Measurements from ENCODE around the gene FXYD7.

FXYD7 gene

DNA sequence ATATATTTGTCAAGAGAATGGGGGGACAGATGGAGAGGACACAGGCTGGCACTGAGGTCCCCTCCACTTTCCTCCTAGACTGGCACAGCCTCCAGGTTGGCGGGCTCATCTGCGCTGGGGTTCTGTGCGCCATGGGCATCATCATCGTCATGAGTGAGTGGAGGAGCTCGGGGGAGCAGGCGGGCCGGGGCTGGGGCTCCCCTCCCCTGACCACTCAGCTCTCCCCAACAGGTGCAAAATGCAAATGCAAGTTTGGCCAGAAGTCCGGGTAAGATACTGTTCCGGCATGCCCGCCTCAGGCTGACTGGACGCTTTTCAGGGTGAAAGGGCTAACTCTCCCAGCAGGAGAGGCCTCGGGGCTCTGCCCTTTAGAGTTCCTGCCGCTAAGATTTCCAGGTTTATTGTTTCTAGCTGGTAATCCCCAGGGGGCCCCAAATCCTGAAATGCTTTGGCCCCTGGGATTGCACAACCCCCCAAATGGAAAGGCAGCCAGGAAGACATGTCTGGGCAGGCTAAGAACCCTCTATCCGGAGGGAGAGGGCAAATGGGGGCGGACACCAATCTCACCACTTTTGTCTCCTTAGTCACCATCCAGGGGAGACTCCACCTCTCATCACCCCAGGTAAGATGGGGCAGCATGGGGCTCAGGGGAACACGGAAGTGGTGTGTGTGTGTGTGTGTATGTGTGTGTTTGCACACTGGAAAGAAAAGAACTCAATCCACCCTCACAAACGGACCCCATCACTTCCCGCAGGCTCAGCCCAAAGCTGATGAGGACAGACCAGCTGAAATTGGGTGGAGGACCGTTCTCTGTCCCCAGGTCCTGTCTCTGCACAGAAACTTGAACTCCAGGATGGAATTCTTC is 20.1 kb upstream of the FXYD7 start:
- no peaks in the 10 kb centered on the region for H3K27me3 ChIP-seq (replicated peaks; ENCODE audit: control insufficient read depth, insufficient read depth, low read length)
- no peak overlapping the region for H3K4me3 ChIP-seq (replicated peaks; ENCODE audit: low read depth, low read length)
- DNase-seq (ENCODE audit: extremely low read depth, insufficient read length) = no peak
- TF ChIP-seq, protein P1, sequence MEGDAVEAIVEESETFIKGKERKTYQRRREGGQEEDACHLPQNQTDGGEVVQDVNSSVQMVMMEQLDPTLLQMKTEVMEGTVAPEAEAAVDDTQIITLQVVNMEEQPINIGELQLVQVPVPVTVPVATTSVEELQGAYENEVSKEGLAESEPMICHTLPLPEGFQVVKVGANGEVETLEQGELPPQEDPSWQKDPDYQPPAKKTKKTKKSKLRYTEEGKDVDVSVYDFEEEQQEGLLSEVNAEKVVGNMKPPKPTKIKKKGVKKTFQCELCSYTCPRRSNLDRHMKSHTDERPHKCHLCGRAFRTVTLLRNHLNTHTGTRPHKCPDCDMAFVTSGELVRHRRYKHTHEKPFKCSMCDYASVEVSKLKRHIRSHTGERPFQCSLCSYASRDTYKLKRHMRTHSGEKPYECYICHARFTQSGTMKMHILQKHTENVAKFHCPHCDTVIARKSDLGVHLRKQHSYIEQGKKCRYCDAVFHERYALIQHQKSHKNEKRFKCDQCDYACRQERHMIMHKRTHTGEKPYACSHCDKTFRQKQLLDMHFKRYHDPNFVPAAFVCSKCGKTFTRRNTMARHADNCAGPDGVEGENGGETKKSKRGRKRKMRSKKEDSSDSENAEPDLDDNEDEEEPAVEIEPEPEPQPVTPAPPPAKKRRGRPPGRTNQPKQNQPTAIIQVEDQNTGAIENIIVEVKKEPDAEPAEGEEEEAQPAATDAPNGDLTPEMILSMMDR (IDR thresholded peaks at IDR 0.05; ENCODE audit: insufficient read depth, low read length, poor library complexity, severe bottlenecking) = no peak
- no peaks in the 10 kb centered on the region for H3K36me3 ChIP-seq (ENCODE audit: control insufficient read depth, insufficient read depth, low read length)

DNA sequence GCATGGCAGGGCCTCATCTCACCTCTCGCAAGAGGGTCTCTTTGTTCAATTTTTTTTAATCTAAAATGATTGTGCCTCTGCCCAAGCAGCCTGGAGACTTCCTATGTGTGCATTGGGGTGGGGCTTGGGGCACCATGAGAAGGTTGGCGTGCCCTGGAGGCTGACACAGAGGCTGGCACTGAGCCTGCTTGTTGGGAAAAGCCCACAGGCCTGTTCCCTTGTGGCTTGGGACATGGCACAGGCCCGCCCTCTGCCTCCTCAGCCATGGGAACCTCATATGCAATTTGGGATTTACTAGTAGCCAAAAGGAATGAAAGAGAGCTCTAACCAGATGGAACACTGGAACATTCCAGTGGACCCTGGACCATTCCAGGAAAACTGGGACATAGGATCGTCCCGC is 19.5 kb upstream of the FXYD7 start:
- no peak overlapping the region for H3K4me3 ChIP-seq (replicated peaks; ENCODE audit: low read depth, low read length)
- TF ChIP-seq, protein P1 (IDR thresholded peaks at IDR 0.05; ENCODE audit: insufficient read depth, low read length, poor library complexity, severe bottlenecking) = no peak
- DNase-seq (ENCODE audit: extremely low read depth, insufficient read length) = no peak
- no peaks in the 10 kb centered on the region for H3K27me3 ChIP-seq (replicated peaks; ENCODE audit: control insufficient read depth, insufficient read depth, low read length)
- H3K36me3 ChIP-seq (ENCODE audit: control insufficient read depth, insufficient read depth, low read length) = no peaks in the 10 kb centered on the region

DNA sequence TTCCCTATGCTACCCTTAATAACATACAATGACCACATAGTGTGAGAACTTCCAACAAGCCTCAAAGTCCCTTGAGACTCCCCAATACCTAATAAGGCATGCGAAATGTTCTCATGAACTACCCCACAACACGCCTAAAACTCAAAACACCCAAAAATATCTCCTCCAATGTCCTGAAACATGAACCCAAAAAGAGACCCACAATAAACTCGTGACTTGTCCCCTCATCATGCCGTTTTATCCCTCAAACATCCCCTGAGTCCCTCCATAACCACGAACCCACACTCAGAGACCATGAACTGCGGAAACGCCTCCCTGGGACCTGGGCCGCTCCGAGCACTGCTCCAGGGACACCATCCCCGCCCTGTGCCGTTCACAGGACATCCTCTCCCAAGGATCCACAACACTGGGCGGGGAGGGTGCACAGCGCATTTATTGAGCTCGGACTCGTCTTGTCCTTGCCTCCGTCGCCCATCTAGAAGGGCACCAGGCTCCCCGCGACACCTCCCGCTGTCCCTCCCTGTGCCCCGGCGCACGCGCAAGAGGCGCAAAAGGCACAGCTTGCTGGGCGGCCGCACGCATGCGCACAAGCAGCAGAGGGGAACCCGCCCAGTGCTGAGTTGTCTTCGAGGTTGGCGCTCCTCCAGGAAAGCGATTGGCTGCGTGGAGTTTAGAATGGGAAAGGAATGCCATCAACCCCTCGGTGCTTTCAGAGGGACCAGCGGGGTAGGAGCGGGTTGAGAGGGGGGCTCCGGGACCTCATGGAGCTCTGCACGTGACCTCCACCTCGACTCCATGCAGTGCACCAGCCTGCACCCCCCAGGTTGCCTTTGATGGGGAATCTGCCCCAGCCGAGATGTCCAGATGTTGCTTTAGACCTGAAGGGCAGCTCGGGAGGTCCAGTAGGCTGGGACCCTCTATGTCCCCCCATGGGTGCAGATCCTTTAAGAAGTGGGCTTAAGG is 18.7 kb upstream of the FXYD7 start:
- no peaks in the 10 kb centered on the region; the same call in 1 of the 2 replicates for H3K27me3 ChIP-seq (replicated peaks; ENCODE audit: control insufficient read depth, insufficient read depth, low read length)
- peak overlapping the region; percentile 63 for H3K4me3 ChIP-seq (replicated peaks; ENCODE audit: low read depth, low read length)
- peak; percentile 84 for DNase-seq (ENCODE audit: extremely low read depth, insufficient read length)
- no peaks in the 10 kb centered on the region for H3K36me3 ChIP-seq (ENCODE audit: control insufficient read depth, insufficient read depth, low read length)
- TF ChIP-seq, protein P1 (IDR thresholded peaks at IDR 0.05; ENCODE audit: insufficient read depth, low read length, poor library complexity, severe bottlenecking) = no peak

DNA sequence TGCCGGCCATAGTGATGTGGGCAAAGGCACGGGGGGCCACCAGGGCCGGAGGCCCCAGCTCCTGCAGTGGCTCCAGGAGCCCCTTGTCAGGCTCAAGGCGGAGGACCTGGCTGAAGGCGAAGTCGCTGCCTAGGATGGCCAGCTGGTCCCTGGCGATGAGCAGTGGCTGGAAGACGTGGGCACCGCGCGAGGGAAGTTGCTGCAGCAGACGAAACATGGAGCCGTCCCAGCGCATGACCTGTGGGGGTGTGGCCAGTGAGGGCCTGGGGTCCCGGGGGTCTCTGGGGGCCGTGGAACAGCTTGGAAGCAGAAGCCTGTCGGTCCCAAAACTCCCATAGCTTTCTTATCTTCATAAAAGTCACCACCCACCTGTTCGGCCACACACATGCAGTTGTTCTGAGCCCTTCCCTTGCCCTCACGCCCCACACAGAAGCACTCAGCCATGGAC is 17.8 kb upstream of the FXYD7 start:
- H3K27me3 ChIP-seq (replicated peaks; ENCODE audit: control insufficient read depth, insufficient read depth, low read length) = no peaks in the 10 kb centered on the region; the same call in 1 of the 2 replicates
- no peaks in the 10 kb centered on the region for H3K36me3 ChIP-seq (ENCODE audit: control insufficient read depth, insufficient read depth, low read length)
- TF ChIP-seq, protein P1 (IDR thresholded peaks at IDR 0.05; ENCODE audit: insufficient read depth, low read length, poor library complexity, severe bottlenecking) = no peak
- no peak for DNase-seq (ENCODE audit: extremely low read depth, insufficient read length)
- H3K4me3 ChIP-seq (replicated peaks; ENCODE audit: low read depth, low read length) = no peak overlapping the region

DNA sequence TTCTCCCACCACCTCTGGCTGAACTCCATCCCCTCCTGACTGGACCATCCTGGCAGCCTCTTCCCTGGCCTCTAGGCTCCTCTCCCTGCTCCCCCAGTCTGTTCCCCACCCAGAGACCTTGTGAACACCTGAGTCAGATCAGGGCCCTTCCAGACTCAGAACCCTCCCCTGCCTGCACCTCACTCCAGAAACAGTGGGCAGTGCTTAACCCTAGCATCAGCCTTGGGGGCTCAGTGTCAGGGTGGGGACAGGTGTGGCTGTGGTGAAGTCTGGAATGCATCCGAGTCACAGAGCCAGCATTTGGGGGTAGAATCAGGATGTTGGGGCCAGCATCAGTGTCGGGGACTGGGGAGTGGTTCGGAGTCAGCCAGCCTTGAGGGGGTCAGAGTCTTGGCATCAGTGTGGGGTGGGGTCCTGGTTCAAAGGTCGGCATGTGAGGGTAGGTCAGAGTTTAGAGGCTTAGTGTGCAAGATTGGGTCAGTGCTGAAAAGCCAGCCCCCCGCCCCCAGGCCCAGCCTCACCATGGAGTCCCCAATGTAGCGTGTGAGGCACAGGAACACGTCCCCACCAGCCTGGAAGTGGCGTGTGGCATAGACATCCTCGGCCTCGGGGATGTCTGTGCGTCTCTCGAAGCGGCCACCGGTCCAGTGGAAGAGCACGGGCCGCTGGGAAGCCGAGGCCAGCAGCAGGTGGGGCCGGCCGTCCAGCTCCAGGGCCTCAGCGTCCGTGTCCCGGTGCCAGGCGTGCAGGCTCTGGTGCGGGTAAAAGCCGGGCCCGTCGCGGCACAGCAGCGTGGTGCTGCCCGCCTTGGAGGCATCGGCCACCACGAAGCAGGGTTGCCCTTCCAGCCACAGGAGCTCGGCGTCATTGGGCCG is 17.1 kb upstream of the FXYD7 start:
- H3K27me3 ChIP-seq (replicated peaks; ENCODE audit: control insufficient read depth, insufficient read depth, low read length) = no peaks in the 10 kb centered on the region; the same call in 1 of the 2 replicates
- no peaks in the 10 kb centered on the region for H3K36me3 ChIP-seq (ENCODE audit: control insufficient read depth, insufficient read depth, low read length)
- no peak for DNase-seq (ENCODE audit: extremely low read depth, insufficient read length)
- TF ChIP-seq, protein P1 (IDR thresholded peaks at IDR 0.05; ENCODE audit: insufficient read depth, low read length, poor library complexity, severe bottlenecking) = no peak
- H3K4me3 ChIP-seq (replicated peaks; ENCODE audit: low read depth, low read length) = no peak overlapping the region

Measured in GM06990 (cell line).